NCI-H1417 (cell line): Measurements from ENCODE around the gene CABP4.

Experiments used
- DNase-seq, 3 experiments: peaks; one replicate each; lab custom pipeline; 2025; lab: John Stamatoyannopoulos, UW

Gene CABP4

DNA sequence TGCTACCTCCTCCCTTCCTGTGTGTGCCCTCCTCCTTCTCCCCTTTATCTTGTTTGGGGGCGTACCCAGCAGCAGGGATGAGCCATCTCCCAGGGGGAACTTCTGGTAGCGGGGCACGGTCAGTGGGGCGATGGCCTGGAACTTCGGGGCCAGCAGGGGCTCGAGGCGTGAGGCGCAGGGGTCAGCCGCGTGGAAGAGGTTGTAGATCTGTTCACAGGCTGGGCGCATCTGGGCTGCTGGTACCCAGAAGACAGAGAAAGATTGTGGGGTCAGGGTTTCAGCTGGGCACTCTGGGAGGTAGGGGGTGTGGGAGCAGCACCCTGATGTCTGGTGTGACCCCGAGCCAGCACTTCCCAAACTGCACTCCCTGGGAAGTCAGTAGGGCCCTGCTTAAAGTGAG, 41.0 kb downstream of the CABP4 start:
- no peak for DNase-seq

DNA sequence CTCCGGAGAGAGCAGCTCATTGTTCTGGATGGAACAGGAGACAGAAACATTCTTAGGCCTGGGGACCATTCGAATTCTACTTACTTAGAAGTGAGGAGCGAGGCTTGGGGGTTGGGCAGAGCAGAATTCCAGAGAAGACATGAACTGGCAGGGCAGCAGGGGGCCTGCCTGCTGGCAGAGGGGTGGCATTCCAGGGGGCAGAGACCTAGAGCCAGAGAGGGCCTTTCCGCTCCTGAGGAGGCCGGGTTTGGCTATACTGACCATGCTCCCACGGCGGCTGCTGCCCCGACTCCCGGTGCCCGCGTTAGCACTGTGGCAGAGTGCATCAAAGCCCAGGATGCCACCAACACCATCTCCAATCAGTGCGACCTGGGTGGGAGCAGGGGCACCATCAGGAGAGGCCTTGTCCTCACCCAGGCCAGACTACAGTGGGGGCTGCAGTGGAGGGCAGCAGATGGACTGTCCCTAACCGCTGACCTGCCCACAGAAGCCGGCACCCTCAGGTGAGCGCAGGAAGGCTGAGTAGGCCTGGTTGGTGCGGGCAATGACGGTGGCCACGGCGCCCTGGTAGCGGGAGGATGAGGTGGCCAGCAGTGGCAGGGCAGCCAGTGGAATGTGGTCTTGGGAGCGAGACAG, 42.6 kb downstream of the CABP4 start:
- no peak for DNase-seq

DNA sequence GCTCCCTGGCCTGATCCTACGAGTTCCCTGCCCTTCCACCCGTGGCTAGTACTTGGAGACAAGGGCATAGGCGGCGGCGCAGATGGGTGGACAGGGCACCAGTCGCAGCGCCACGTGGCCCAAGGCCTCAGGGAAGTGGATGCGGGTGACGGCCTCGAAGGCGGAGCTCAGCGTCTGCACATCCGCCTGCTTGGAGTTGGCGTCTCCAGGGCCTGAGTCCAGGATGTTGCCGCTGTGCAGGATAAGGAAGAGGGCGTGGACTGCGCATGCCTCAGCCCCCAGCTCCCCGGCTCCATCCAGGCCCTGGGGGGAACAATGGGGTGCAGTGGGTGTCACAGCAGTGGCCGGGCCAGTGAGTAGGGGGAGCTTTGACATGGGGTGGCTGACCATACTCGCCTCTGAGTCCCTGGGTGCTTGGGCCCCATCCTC, 43.4 kb downstream of the CABP4 start:
- no peak for DNase-seq

DNA sequence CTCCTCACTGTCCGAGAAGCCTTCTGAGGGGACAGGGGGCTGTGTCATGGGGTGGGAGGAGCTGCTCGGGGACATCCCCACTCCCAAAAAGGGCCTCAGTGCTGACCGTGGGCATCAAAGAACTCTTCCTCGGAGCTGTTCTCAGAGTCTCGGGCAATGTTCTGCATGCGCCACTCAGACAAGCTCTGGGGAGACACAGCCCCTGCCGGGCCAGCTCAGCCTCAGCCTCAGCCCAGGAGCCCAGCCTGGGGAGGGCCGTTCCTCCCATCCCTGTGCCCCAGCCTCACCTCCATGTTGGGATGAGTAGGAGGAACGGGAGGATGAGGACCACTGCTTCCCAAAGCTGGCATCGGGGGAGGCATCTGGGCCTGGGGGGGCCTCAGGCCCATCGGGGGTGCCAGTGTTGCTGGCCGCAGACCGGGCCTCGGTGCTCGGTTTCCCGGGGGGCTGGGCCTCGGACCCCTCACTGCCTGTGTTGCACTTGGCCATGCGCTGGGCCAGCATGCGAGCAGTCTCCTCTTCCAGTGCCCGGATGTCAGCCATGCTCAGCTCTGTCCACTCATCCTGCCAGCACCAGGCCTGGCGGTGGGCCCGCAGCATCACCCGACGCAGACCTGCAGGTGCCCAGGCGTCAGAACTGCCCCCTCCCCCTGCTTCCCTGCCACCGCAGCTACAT, 44.8 kb downstream of the CABP4 start:
- DNase-seq, result no peak

DNA sequence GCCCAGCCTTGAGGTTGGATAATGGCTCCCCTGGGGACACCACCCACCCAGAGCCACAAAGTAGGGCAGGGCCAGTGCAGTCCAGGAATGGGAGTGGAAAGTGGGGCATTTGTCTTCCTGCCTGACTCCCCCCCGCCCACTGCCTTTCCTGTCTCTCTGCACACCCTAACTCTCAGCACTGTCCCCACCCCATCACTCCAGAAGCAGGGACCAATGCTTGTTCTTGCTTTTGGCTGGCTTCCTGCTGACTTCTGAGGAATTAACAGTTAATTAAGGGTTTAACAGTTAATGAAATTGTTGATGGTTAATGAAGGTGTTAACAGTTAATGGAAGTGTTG, 45.3 kb downstream of the CABP4 start:
- peak in 1 of 3 experiments; percentile 21 for DNase-seq

DNA sequence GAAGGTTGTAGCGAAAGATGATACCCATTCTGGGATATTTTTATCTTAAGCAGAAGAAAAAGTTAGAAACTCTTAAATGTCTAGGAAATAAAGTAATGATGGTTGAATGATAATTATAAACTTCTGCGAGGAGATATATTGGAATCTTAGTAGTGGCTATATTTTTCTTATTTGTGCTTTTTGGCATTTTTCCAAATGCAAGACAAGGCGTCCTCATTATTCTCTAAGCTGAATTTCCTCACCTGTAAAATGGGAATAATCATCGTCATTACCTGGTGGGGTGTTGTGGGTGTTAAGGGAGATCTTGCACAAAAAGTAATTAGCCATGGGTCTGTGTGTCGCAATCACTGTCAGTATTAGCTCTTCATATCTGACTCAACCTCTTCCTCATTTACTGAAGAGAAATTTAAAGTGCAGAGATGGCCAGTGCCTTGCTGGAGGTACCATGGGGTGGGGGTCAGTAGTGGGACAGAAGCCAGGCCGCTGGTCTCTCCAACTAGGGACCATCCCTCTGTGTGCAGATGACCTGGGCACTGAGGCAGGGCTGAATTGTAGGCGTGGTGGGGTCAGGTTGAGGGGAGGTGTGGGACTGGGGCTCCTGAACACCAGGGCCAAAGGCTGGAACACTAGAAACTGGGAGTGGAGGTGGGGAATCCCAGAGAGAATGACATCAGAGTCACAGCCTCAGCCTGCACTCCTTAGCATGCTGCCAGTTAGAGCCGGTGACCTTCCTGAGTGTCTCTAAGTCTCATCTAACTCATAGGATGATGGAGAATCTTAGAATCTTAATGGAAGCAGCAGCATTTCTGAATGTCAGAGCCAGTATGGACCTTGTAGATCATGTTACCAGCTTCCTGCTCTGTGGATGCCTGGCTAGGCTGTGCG, 45.9 kb downstream of the CABP4 start:
- DNase-seq, result no peak

DNA sequence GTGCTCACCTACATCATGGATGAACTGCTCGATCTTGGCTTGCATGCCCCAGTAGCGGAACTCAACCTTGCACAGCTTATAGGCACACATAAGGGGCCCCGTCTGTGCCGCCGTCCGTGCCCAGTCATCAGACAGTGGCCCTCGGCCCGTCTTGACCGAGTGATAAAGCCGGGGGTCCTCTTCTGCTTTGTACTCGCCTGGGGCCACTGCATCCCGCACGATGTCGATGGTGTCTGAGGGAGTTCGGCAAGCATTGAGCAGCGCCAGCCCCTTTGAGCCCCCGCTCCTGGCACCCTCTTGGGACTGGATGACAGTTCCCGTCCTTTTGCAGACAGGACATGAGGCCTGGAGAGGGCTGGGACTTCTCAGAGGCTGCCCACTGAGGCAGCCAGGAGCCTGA, 46.7 kb downstream of the CABP4 start:
- no peak for DNase-seq

DNA sequence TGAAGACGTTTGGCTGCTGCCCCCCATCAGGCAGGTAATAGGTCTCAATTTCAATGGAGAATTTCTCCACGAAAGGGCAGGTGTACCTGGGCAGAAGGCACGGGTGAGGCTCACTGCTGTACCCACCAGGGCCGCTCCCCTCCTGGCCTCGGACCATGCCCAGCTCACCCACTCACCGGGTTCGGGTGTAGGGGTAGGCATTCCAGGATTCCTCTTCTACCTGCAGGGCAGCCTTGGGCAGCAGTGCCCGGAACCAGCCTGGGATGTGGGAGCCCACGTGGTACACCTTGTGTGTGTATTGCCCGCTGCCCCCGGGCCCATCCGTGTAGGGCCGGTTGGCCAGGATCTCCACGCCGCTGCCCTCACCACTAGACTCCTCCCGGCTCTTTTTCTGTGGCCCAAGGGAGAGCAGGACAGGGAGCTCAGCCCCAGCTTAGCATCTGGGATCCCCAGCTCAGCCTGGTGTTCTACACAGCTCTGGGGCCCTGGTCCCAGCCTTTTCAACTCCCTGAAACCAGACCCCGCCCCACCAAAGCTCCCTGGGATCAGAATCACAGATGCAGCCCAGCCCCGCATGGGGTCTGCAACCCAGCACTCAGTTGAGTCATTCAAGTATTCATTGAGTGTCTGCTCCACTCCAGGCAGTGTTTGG, 47.3 kb downstream of the CABP4 start:
- no peak for DNase-seq

DNA sequence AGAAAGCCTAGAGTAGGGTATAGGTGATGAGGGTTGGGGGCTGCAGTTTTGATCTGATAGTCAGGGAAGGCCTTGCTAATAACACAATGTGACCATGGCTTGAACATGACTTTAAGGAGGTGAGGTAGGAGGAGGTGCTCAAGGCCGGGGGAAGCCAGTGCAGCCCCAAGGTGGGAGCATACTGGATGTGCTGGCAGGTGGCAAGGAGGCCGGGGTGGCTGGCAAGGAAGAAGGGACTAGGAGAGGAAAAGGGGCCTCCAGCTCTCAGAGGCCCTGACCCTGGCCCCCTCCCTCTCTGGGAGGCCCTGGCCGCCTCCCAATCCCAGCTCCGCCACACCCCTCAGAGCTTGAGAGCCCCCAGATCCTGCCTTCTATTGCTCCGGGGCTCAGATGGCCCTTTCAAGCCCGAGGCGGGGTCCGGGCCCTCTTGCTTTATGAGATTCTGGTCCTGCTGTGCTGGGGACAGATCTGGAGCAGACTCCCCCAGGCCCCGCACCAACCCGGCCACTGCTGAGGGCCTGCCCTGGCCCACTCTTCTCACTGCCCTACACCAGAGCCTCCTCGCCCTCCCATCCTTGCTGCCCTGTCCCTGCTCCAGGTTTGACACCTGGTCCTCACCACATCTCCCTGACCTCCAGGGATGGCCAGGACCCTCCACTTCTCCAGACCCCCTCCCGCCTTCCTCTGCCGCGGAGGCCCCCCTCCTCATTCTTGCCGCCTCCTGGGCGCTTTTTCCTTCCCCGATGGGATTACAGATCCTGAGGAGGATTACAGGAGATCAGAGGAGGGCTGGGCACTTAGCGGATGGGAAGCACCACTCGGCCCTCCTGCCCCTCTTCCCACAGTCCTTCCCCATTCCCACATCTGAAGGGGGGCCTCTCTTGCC, 48.2 kb downstream of the CABP4 start:
- no peak for DNase-seq

DNA sequence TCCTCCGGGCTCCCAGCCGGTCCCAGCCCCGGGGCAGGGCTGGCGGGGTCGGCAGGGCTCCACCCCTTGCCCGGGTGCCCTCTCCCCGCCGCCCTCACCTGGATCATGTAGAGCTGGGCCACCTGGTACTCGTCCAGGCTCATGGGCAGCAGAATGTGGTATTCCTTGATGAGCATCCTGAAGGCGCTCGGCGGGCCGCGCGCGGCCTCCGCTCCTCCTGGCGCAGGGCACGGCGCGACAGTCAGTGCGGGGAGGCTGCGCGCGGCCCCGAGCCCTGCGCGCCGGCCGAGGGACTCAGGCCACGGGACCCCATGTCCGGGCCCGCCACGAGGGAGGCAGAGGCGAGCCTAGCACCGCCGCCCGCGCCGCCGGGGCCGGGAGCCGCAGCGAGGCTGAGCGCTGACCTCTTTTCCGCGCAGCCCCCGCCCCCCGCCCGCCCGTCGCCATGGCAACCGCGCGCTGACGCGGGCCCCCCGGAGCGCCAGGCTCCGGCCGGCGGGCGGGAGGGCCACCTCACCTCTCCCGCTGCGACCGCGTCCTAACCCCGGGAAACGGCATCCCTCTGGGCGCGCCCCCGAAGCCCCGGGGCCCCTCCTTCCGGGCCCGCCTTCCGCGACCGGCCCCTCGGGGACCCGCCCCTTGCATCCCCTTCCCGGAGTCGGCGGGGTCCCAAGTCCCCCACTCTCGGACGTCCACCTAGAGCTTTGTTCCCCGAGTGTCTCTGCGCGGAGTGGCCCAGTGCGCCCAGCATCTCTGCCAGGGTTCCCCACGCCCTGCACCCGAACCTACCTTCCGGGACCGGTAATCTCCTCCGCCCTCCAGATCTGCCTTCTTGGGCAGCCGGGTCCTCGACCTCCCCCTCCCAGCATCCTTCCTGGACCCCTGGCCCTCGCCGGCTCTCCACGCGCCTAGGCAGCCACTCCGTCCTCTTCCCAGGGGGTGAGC, 49.1 kb downstream of the CABP4 start:
- DNase-seq, result peak; percentile 18 to 85 (median 81)

DNA sequence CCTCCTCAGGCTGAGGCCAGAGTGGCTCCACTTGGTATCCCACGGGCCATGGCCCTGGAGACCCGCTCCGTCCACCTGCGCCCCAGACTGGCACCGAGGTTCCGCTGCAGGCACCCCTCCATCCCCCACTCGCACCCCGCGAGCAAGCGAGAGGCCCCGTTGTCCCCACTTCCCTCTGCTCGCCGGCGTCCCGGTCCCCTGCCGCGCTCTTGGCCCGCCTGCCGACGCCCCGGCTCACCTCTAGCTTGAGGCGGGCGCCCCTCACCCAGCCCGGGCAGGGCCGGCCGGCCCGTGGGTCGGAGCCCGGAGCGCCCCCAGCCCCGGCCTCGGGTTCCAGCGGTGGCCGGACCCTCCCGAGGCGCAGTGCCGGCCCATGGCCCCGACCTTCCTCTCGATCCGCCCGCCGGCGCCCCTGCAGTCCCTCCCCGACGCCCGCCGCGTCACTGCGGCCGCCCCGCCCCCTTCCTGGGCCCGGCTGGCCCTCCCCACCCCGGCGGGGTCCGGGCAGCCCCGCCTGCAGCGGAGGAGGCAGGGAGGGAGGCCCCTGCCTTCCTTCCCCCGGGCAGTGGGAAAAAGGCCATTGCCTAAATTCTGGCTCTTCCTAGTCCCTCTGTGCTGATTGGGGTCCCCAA, 49.9 kb downstream of the CABP4 start, which contains the start of gene PITPNM1:
Gene PITPNM1 (minus strand): TSS at position 414 of the 632 bp plus-strand sequence. CDS start 1,183 bp downstream, outside the sequence.
- DNase-seq, result peak; percentile 33 to 67 (median 63)

DNA sequence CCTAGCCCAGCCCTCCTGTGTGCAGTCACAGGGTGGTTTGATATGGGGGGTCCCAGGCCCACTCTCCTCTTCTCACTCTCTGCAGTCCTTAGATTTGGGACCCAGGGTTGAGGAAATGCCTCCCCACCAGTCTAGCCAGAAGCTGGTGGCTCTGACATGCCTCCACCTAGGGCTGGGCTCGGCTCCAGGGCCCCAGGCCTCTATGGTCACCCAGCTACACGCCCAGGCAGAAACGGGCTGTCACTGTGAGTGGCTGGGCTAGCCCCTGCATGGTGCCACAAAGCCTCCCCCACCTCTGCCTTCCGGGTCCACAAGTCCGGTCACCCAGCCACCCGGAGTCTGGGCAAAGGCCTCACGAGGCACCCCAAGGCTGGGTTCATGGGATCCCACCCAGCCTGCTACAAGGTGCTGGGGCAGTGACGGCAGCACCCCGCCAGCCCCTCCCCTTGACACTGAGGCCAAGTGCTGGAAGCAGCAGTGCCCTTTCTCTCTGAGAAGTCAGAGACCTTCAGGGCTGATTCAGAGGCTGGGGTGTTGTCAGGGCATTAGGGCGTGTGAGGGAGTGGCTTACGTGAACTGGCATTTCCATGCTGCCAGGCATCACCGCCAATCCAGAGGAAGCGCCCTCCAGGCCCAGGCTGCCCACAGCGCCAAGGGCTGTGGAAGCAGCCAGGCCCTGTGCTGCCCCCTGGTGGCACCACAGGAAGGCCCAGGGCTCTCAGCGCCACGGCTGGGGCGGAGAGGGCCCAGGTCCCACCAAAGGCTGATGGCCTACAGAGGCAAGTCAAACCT, 50.6 kb downstream of the CABP4 start:
- peak; percentile 79 to 90 (median 80) for DNase-seq

DNA sequence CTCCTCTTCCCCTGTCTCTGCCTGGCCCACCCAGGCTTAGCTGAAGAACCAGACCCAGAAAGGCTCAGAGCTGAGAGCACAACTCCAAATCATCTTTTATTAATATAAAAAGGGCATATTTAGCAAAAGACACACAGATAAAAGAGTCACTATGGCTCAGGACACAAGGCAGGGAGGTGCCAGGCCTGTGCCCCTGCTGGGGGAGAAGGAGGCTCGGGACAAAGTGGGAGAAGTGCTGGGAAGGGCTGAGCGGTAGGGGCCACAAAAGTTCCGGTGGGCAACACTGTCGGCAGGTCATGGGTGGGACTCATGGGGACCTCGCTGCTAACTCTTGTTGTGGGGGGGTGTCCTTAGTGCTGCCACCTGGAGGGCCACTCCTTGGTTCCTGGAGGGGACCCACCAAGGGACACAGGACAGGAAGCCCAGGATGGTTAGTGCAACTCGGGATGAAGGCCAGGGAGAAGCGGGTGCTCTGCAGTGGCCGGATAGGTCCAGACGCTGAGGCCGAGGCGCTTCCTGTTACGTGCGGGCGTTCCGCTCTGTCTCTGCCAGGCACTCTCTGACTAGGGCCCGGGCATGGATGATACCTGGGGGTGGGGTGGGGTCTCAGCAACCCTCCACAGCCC, 51.4 kb downstream of the CABP4 start:
- DNase-seq, result no peak

DNA sequence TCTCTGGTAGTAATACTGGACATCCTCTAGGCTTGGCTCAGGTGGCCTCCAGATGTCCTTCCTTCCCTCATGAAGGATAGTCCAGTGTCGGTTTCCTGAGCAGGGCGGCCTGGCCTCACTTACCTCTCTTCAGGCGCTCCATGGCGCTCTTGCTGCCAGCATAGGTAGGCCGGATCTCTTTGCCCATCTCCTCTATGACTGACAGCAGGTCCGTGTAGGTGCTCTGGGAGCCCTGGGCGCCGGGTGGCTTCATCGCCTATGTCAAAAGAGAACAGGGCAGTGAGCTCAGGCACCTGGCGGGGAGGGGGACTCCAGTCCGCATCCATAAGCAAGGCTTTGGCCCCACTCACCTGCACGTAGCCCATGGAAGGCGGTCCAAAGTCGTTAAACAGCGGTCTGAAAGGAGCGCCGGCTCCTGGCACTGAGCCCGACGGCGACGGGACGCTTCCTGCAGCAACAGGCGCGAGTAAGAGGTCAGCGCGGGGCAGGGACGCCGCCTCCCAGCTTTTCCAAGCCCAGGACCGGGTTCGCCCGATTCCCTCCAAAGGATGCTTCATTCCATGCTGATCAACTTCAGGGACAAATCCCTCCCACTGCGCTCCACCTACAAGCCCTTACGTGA, 52.2 kb downstream of the CABP4 start:
- DNase-seq, result no peak

DNA sequence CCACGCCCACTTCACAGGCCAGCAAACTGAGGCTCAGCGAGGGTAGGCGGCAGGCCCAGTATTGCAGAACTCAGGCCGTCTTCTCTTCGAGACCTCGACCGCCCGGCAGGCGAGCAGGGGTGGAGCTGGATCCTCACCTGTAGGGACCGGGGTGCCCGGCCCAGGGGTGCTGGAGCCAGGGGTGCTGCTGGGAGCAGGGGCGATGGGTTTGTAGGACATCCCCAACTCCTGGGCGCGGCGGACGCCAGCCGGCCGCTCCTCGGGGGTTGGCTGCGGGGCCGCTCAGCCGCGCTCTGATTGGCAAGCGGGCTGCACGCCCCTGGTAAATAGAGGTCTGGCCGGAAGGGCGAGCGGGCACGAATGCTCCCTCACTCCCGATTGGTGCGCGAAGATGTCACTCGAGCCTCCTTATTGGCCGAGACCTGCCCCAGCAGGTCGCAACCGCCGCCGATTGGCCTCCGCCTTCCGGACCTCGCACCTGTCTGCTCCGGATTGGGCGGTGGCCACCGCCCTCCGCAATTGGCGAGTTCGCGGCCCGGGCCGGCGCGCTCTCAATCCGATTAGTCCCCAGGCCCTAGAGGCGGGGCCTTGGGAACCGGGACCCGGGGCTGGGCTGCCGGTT, 52.8 kb downstream of the CABP4 start, which contains the start of gene CDK2AP2:
Gene CDK2AP2 (minus strand): TSS at position 299 of the 622 bp plus-strand sequence. CDS start 80 bp downstream, at position 219.
- peak; percentile 99 to 100 (median 100) for DNase-seq

DNA sequence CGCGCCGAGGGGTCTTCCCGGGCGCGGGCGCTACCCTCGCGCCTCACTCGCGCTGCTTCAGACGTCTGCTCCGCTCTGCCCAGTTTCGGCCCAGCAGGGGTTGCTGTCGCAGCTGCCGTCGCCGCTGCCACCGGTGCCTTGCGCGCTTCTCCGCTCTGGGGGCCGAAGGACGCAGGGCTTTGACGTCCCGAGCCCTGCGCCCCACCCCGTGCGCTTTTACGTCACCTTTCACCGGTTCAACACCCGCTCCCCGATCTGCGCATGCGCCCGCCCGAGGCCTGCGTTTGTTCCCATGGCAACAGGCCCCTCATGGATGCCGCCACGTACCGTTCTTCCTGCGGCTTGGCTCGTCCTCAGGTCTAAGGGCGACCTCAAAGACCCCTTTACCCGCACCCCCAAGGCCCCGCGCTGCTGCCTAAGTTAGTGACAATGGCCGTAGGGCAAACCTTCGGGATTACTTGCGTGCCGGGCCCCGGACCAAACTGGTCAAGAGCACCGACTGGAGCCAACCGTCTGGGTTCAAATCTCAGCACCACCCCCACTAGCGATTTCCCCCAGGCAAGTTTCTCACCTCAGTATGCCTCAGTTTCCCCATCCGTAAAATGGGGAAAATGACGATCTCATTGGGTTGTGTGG, 53.5 kb downstream of the CABP4 start:
- DNase-seq, result peak; percentile 98 to 100 (median 99)

DNA sequence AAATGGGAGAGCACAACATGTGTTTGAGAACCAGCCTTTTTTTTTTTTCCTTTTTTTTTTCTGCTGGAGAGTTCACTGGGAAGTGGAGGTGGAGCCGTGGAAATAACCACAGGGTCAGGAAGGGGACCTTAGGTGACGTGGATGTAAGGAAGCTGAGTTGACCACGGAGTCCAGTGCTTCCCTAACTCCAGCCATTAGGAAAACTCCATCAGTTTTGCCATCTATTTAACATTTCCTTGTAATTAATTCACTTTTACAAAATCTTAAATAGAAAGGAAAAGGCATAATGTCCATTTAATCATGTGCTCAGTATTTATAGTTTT, 54.8 kb downstream of the CABP4 start:
- DNase-seq, result no peak
